IPS-18c (cell line): ENCODE data around the gene SMAD2.

Experiments
- H3K4me3 ChIP-seq: 2 replicates; pipeline ENCODE4 v1.7.0; 2013; ENCODE audit warnings: low read depth, mild to moderate bottlenecking, low read length, moderate library complexity; ENCODE audit not compliant: insufficient read depth
- H3K9me3 ChIP-seq: one replicate; pipeline ENCODE4 v1.6.1; 2013; ENCODE audit warnings: mild to moderate bottlenecking, low read length, moderate library complexity; ENCODE audit not compliant: control insufficient read depth, insufficient read depth

SMAD2 gene

GRCh38 chr18:47912343-47912742, 18.1 kb downstream of the SMAD2 start:
- H3K4me3 ChIP-seq, result no peak overlapping the region
- H3K9me3 ChIP-seq, result no peaks in the 10 kb centered on the region

GRCh38 chr18:47911877-47912276, 18.6 kb downstream of the SMAD2 start:
- no peaks in the 10 kb centered on the region for H3K9me3 ChIP-seq
- H3K4me3 ChIP-seq, result no peak overlapping the region

- H3K9me3 ChIP-seq, result no peaks in the 10 kb centered on the region
- no peak overlapping the region for H3K4me3 ChIP-seq
These were observed 21.0 kb downstream of the SMAD2 start for GRCh38 chr18:47909484-47909883.

- Histone ChIP-seq H3K9me3 (no peaks in the 10 kb centered on the region), H3K4me3 (no peak overlapping the region)
These were observed 21.9 kb downstream of the SMAD2 start for GRCh38 chr18:47908592-47908991.

GRCh38 chr18:47906408-47906807, 24.1 kb downstream of the SMAD2 start:
- Histone ChIP-seq H3K9me3 (no peaks in the 10 kb centered on the region), H3K4me3 (no peak overlapping the region)

GRCh38 chr18:47903809-47904208, 26.6 kb downstream of the SMAD2 start:
- no peaks in the 10 kb centered on the region for H3K9me3 ChIP-seq
- no peak overlapping the region for H3K4me3 ChIP-seq

- no peak overlapping the region for H3K4me3 ChIP-seq
- no peaks in the 10 kb centered on the region for H3K9me3 ChIP-seq
These were observed 28.7 kb downstream of the SMAD2 start for GRCh38 chr18:47901624-47902362.

- Histone ChIP-seq H3K4me3 (no peak overlapping the region), H3K9me3 (no peaks in the 10 kb centered on the region)
These were observed 31.2 kb downstream of the SMAD2 start for GRCh38 chr18:47899107-47899840.

GRCh38 chr18:47898696-47899095, 31.8 kb downstream of the SMAD2 start:
- Histone ChIP-seq H3K4me3 (no peak overlapping the region), H3K9me3 (no peaks in the 10 kb centered on the region)

- no peaks in the 10 kb centered on the region for H3K9me3 ChIP-seq
- H3K4me3 ChIP-seq, result no peak overlapping the region
These were observed 32.4 kb downstream of the SMAD2 start for GRCh38 chr18:47898055-47898454.

GRCh38 chr18:47895565-47896250, 34.8 kb downstream of the SMAD2 start:
- Histone ChIP-seq H3K4me3 (no peak overlapping the region), H3K9me3 (no peaks in the 10 kb centered on the region)

GRCh38 chr18:47893939-47894699, 36.3 kb downstream of the SMAD2 start:
- no peaks in the 10 kb centered on the region for H3K9me3 ChIP-seq
- no peak overlapping the region for H3K4me3 ChIP-seq

- Histone ChIP-seq H3K9me3 (no peaks in the 10 kb centered on the region), H3K4me3 (no peak overlapping the region)
These were observed 37.4 kb downstream of the SMAD2 start for GRCh38 chr18:47893047-47893446.

GRCh38 chr18:47888156-47888555, 42.3 kb downstream of the SMAD2 start:
- no peaks in the 10 kb centered on the region for H3K9me3 ChIP-seq
- no peak overlapping the region for H3K4me3 ChIP-seq

- no peaks in the 10 kb centered on the region for H3K9me3 ChIP-seq
- H3K4me3 ChIP-seq, result no peak overlapping the region
These were observed 43.2 kb downstream of the SMAD2 start for GRCh38 chr18:47887227-47887626.

GRCh38 chr18:47883771-47884413, 46.6 kb downstream of the SMAD2 start:
- H3K9me3 ChIP-seq, result no peaks in the 10 kb centered on the region
- no peak overlapping the region for H3K4me3 ChIP-seq

- Histone ChIP-seq H3K4me3 (no peak overlapping the region), H3K9me3 (no peaks in the 10 kb centered on the region)
These were observed 47.8 kb downstream of the SMAD2 start for GRCh38 chr18:47882641-47883040.
